ENCODE data around the gene RELT.

RELT gene

GRCh38 chr11:73376160-73376802 lies at the start of gene RELT:
Gene RELT, plus strand, starts transcription at chr11:73376399. Its CDS starts 12,738 bp downstream, at chr11:73389137.
- DNase-seq (ENCODE audit: low read depth in 1 of 2, low spot score in 1 of 2): peak; percentile 90 to 91

- DNase-seq (ENCODE audit: low read depth in 1 of 2, low spot score in 1 of 2): no peak
Measured at GRCh38 chr11:73326929-73327811, 49.0 kb upstream of the RELT start.

- DNase-seq (ENCODE audit: low read depth in 1 of 2, low spot score in 1 of 2): no peak
Measured at GRCh38 chr11:73327812-73328364, 48.3 kb upstream of the RELT start.

DNA sequence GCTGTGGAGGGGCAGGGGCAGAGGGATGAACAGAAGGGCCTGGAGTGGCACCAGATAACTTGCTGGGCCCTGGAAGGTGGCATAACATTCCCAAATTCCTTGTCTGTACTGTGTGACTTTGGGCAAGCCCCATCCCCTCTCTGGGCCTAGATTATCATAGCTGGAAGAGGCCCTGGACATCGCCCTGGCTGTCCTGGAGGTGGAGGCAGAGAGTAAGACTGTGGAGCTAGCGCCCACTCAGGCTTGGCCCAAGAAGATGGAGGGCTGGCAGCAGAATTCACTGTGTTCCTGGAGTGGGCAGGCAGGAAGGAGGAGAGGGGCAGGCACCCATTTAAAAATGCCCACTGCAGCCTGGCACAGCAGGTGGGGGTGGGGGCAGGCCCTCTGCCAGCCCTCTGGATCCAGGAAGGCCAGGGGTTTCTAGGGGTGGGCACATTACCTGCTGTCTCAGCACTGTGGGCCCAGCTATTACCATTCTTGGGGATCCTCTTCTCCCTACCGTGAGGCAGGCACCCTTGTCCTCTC lies 45.6 kb upstream of the RELT start:
- DNase-seq (ENCODE audit: low read depth in 1 of 2, low spot score in 1 of 2): no peak

- no peak for DNase-seq (ENCODE audit: low read depth in 1 of 2, low spot score in 1 of 2)
Measured at GRCh38 chr11:73331138-73331916, 44.9 kb upstream of the RELT start.

DNA sequence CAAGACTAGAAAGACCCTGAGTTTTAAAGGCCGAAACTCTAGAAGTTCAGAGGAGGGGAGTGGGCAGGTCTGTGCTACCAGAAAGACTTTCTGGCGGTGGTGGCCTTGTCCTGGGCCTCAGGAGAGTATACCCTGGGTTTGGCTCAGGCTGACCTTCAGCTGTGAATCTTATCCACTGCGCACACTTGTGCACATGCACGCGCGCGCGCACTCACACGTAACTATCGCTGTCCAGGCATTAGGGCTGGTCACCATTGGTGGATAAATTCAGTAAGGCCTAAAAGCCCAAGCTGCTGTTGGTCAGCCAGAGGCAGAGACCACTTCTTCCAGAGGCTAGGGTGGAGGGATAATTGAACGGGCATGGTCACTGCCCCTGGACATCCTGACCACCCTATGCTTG lies 43.0 kb upstream of the RELT start:
- no peak for DNase-seq (ENCODE audit: low read depth in 1 of 2, low spot score in 1 of 2)

DNA sequence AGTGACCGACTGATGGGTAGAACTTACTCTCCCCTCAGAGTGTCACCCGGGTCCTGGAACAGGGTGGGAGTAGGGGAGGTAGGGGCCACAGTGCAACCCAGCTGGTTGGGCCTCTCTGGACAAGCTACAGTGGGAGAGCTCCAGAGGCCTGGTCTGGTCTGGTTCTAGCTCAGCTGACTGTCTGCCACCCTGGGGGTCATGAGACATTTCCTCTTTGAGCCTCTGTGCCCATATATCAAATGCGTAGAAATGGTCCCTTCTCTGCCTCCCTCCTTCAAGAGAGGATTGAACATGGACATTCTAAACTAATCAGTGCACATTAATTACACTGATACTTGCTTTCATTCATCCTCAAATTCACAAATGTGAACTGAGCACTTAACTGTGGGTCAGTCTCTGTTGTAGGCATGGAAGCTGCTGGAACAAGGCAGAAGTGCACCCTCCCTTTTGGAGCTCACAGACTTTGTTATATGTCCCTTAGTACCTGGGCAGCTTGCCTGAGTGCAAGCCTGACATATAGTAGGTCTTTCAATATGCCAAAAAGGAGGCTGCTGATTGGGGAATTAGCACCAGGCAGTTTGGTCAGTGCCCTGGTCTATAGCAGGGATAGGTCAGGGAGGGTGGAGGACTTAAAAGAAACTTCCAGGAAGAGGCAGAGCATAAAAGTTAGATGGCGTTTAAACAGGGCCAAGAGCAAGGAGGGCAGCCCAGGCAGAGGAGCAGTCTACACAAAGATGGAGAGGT lies 42.4 kb upstream of the RELT start:
- no peak for DNase-seq (ENCODE audit: low read depth in 1 of 2, low spot score in 1 of 2)

GRCh38 chr11:73334384-73335203 lies 41.6 kb upstream of the RELT start:
- DNase-seq (ENCODE audit: low read depth in 1 of 2, low spot score in 1 of 2): no peak

DNA sequence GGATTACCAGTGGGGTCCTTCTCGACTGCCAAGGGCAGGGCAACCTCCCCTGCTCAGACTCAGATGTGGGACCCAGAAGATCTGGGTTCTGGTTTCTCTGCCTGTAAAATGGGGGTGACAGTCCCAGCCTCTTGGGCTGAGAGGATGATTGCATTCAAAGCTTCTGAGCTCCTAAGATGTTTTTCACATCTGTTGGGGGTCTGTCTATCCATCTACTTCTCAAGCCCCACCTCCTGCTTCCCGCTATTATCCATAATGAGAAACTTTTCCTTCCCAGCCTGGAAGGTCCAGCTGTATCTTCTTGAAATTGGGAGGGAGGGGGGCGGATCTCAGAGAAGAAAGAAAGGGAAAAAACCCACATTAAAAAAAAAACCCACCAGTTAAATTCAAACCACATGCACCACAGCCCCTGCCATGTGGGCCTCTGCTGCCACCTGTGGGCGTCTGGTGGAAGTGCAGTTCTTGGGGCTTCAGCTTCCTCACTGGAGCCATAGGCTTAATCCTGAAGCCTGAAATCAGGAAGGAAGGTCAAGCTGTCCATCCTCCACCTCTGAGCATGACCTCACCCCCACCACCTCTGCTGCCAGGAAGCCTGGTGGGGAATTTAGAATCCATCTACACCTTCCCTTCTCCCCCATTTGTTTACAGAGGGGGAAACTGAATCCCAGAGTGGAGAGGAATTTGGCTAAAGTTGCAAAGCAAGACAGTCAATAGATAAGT lies 40.8 kb upstream of the RELT start:
- DNase-seq (ENCODE audit: low read depth in 1 of 2, low spot score in 1 of 2): peak; percentile 56 to 72

GRCh38 chr11:73337846-73338245 lies 38.4 kb upstream of the RELT start:
- no peak for DNase-seq (ENCODE audit: low read depth in 1 of 2, low spot score in 1 of 2)

- DNase-seq (ENCODE audit: low read depth in 1 of 2, low spot score in 1 of 2): no peak
Measured at GRCh38 chr11:73338279-73338678, 37.9 kb upstream of the RELT start.

DNA sequence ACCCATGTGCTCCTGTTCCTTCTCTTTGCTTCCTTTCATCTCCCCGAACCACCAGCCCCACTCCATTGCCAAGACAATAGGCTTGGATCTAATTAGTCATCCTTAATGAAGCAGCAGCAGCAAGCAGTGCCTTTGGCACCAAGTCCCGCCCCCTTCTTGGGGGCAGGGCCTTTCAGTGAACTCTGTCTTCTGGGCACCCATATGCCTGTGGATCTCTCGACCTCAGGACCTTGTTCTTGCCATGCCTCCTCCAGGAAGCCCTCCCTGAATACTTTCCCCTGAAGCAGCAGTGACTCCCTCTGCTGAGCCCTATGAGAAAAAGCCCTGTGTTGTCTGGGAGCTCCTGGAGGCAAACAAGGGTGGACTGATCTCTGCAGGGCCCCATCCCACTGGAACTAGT lies 36.0 kb upstream of the RELT start:
- no peak for DNase-seq (ENCODE audit: low read depth in 1 of 2, low spot score in 1 of 2)

- no peak for DNase-seq (ENCODE audit: low read depth in 1 of 2, low spot score in 1 of 2)
Measured at GRCh38 chr11:73342633-73343032, 33.6 kb upstream of the RELT start.

DNA sequence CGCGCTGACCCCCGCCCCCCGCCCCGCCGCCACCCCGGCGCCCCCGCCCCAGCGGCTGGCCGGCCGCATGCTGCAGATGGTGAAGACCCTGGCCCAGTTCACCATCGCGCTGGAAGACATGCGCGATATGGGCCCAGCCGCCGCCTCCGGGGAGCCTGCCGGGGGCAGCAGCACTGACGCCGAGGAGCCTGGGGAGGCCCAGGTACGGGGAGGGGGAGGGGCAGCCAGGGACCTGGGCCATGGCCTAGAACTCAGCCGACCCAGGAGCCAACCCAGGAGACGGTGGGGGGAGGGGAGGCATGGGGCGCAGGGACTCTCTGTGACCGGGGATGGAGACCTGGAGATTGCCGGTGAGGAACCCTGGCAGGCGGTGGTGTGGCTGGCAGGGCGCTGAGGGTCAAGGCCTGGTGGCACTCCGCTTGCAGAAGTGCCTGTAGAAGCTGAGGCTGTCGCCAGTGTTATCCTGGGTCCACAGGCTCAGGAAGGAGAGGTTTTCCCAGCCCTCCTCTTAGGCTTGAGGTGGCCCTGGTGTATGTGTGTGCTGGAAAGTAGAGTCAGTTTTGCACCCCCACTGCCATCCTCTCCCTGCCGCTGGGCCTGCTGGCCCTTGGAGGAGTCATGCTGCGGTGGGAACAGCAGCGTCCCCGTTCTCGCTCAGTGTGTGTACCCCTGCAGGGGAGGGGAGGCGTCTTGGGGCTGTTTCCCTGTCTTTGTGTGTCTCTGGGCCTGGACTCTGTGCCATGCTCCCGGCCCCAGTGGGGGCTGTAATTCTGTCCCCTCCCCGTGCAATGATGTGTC lies 32.9 kb upstream of the RELT start:
- no peak for DNase-seq (ENCODE audit: low read depth in 1 of 2, low spot score in 1 of 2)

- DNase-seq (ENCODE audit: low read depth in 1 of 2, low spot score in 1 of 2): no peak
Measured at GRCh38 chr11:73344191-73344607, 32.0 kb upstream of the RELT start.

DNA sequence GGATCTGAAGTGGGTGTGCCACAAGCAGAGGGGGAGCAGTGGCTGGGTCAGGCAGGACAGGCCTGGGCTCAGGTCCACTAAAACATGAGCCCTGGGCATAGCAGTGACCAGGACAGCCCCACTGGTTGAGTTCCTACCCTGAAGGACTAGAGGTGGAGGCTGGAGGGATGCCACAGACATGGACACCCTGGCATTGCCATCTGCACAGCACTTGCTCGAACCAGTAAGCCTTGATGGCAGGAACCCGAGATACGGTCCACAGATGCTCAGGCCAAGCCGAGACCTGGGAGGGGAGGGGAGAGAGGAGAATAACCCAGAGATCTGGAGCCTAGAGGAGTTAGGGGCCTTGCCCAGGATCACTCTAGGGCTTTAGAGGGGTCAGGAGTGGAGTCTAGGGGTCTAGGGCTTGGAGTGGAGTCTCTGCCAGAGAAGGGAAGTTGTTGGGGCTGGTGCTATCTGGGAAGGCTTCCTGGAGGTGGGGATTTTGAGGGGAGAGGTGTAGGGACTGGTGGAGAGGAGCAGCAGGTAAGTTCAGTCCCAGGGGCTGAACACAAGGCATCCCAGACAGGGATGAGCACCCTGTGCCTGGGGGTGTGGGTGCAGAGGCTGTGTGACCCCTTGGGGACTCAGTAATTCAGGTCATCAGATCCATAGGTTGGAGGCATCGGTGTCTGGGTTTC lies 30.6 kb upstream of the RELT start:
- no peak for DNase-seq (ENCODE audit: low read depth in 1 of 2, low spot score in 1 of 2)

DNA sequence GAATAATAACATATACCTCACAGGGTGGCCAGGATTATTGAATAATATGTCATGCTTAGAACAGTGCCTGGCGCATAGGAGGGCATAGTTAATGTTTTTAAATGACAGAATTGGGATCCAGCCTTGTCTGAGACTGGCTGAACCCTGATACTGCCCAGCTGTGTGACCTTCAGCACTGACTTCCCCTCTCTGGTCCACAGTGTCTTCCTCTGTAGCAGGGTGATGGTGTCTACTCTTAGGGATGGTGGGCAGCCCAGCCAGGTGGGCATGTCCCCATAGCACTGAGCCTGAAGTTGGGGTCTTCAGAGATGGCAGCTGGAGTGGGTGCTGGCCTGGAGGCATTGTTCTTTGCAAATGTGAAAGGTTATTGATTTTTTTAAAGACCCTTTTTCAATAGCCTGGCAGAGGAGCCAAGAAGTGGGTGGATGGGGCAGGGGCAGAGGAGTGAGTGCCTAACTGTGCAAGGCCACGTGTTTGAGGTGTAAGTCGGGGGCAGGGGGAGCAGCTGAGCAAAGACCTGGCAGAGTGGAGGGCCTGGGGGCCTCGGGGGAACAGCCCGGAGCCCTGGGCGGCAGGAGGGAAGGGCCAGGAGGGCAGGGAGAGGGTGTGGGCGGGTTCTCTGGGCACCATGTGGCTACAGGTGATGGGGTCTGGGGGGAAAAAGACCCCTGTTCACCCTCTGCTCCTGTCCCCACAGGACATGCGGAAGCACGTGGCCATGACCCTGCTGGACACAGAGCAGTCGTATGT lies 29.8 kb upstream of the RELT start:
- DNase-seq (ENCODE audit: low read depth in 1 of 2, low spot score in 1 of 2): no peak

Measured in activated T-helper 1 cell treated with anti-CD3 and anti-CD28 coated beads, Interleukin-2, amount 50 U/mL, for 16 hours (primary cell).